GM21447 (cell line): ENCODE results near the gene PWWP2B.

Source experiments
- ATAC-seq: cut with Tn5 transposase; IDR thresholded peaks from one replicate; pipeline ENCODE4 v1.9.1; 2021; ENCODE audit not compliant: unreplicated experiment

The PWWP2B gene

DNA sequence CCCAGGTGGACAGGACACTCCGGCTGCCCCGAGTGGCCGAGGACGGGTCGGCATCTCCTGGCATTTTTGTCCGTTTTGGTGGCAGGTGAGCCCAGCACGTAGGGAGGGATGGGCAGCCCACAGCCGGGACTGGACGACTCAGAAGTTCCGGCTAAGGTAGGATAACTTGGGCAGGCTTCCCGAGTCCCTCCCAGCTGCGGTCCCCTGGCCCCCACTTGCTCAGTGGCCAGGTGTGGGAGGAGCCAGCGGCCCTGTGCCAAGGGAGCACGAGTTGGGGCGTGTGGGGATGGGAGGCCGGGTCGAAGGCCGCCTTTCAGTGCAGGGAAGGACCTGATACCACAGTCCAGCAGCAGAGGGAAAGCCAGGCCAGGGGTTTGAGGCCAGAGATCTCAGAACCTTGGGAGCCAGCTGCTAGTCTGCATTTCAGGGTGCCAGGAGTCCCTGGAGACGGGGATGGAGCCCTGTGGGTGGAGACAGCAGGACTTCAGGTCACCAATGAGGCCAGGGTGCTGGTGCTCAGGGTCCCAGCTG is 58.5 kb downstream of the PWWP2B start:
- no peak for ATAC-seq

DNA sequence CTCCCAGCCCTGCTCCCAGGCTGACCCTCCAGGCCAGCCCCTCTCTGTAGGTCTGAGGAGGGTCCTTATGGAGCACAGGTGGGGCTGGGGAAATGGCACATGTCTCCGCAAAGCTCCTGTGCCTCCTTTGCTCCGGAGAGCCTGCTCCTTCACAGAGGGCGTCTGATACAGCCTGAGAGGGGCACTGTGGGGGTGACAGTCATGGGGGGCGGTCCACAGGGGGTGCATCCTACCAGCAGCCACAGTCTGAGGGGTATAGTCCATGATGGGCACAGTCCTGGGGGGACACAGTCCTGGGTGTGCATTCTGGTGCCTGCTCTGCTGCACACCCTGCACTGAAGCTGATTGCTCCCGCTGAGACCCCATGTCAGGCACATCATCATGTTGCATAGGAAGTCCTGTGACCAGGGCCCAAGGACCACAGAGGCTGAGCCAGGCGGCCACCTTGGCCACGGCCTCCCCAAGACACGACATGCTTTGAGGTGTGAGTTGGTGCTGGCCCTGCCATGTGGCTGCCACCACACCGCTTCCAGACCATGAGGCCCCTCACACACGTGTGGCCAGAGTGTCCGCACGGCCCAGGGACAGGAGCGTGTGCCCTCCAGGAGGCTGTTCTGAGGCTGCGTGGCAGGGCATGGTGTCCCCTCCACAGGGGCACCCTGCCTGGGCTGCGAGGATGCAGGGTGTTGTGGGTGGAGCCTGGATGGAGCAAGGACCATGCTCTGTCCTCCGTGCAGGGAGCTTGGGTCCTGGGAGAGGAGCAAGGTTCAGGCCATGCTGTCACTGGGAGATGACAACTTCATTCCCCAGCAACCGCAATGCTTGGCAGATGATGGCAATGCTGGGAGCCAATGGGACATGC is 59.2 kb downstream of the PWWP2B start:
- ATAC-seq, result no peak

DNA sequence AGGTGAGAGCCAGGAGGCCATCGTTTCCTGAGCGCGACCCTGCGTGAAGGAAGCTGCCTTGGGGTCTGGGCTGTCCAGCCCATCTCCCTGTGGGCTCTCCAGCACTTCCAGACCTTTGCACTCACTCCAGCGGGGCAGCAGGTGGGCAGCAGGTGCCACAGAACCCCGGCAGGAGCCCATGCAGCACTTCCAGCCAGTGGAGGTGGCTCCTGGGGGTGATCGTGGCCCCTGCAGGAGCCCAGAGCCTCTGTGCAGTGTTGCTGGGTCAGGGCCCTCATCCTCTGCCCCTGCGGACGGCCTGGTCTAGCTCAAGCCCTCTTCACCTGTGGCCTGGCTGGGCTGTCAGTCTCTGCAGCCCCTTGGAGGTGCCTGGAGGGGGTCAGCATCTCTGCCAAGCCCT is 59.9 kb downstream of the PWWP2B start:
- ATAC-seq, result no peak

DNA sequence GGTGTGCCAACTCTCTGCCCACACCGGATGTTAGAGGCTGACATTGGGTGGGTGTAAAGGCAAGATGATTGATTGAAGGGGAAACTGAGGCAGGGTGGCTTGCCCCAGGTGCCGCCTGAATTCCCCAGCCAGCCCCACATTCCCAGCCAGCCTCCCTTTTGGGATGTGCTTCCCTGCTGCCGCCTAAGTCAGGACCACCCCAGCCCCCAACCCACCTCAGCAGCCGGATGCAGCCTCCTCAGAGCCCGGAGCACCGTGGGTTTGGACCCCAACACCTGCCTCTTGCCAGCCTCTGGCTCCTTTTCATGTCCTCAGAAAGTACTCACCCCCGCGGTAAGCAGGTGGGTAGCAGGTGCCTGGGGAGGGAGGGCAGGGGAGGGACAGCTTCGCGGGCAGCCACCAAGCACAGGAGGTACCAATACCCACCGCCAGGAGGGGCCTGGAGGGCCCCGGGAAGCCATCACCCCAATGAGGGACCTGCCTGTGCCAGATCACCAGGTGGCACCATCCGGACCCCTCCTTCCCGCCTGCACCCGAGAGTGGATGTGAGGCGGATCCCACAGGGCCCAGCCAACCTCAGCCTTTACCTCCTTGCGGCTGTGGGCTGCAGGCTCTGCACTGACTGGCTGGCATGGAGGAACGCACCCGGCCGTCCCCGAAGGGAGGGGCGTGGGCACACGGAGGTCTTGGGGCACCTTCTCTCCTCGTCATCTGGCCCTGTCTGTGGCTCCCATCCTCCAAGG is 60.5 kb downstream of the PWWP2B start:
- ATAC-seq, result no peak

DNA sequence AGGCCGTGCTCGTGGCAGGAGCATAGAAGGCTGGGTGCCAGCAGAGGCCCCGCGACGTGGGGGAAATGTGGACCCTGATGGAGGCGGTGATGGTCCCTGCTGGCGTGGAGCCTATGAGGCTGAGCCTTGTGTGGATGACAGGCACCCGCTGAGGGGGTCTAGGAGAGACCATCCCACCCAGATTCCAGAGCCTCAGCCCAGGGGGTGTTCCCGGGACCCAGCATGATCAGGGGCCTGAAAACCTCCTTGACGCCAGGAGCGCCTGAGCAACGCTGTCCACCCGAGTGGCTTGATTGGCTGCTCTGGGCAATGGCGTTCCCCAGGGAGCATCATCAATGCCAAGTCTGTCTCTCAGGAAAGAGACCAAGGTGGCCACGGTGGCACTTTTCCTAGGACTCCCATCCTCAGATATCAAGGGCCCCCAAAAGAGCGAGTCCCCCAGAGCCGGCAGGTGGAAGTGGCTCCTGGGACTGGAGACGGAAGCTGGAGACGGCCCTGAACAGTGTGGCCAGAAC is 61.1 kb downstream of the PWWP2B start:
- no peak for ATAC-seq

DNA sequence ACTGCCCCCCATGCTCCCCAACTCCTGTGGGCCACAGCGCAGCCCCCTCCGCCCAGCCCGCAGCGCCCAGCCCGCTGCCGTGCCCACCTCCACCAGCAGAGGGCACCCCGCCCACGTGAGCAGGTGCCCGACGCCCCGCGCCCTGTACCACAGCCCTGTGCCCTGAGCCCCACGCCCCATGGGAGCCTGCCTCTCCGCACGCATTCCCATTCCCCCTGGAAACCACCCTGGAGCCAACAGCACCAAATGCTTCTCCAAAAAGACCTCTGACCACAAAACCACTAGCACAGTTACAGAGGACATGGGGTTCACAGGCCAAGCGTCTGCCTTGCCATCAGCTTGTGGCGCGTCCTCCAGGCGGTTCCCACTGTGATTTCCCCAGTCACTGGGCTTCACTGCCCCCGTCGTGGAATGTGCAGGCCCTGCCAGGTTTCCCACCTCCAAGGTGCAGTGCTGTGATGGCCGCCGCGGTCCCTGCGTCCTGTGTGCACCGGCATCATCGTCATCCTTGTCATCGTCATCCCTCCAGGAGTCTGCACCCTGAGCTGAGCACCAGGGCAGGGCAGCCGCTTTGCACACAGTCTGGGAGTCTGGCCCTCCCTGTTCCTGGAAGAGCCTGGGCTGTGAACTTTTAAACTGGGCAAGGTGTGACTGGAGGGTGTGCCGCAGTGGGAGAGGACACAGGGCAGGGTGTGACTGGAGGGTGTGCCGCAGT is 61.7 kb downstream of the PWWP2B start:
- peak; percentile 49 for ATAC-seq

DNA sequence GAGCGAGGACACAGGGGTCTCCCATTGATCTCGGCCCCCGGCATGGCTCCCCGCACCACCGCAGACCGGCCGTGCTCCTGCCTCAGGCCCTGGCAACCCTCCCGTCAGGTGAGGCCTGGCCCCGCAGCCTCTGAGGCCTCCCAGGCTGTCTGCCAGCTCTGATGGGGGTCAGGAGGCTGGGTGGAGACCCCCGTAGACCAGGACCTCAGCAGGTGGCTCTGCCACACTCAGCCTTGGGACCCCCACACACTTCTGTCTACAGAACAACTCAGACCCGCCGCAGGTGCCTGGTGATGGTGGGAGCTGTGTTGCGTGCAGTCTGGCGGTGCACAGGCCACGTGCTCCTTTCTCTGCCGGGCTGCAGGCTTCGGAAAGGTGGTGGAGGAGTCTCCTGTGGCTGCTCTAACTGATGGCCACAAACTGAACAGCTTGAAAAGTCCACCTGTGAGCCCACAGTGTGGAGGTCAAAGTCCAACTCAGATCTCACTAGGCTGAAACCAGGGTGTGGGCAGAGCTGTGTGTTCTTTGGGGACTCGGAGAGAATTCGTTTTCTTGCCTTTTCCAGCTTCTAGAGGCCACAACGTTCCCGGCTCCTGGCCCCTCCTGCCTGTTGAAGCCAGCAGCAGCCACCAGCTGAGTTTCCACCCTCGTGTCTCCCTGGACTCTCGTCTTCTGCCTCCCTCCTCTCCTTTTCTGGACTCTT is 62.5 kb downstream of the PWWP2B start:
- no peak for ATAC-seq

DNA sequence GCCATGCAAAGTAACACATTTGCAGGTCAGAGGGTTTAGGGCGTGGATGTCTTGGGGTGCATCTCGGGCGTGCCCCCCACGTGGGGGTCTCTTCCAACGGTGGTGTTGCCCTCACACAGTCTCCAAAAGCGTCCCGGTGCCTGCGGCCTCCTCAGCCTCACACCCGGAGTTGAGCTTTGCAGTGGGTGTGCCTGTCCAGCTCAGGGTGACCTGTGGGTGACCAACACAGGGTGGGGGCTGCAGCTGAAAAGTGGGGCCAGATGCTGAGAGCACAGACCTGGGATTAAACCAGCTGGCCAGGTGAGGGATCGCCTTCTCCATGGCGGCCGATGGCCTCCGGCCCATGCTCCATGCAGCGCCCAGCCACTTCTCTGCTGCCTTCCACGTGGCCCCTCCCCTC is 63.1 kb downstream of the PWWP2B start:
- ATAC-seq, result no peak

DNA sequence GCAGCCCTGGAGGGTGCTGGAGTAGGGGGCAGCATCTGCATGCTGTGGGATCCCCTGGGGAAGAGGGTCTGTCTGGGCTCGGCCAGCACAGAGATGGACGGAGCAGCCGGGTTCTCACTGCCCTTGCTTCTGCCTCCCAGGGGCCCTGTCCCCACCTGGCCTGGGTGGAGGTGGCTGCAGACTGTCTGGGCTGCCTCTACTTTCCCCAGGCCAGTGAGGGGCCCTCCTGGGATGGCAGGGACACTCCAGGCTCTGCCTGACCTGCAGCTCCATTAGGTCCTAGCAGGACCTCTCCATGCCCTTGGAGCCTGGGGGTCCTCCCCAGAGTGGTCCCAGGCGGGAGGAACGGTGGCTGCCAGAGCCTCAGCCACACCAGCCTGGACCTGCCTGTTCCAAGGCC is 63.7 kb downstream of the PWWP2B start:
- ATAC-seq, result no peak

DNA sequence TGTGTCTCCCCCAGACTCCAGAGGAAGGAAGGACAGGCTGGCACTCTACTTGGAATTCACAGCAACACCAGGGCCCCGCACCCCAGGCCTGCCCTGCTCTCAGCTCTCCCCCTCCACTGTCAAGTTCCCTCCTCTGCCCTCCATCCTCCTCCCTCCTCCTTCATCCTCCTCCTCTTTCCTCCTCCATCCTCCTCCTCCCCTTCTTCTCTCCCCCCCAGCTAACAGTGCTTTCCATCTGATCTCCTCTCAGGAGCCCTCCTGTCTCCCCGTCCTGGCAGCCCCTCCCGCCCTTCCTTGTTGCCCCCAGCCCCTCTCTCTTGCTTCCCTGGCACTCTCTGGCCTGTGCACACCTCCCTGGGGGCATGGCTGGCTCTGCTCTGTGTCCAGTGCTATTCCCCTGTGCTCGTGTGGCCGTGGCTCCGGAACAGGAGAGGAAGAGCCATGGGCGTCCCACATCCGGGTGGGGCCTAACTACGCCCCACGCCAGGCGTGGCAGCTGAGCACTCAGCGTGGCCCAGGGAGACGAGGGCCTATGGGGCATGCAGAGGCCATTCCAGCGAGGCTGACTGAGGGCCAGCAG is 64.2 kb downstream of the PWWP2B start:
- ATAC-seq, result no peak

DNA sequence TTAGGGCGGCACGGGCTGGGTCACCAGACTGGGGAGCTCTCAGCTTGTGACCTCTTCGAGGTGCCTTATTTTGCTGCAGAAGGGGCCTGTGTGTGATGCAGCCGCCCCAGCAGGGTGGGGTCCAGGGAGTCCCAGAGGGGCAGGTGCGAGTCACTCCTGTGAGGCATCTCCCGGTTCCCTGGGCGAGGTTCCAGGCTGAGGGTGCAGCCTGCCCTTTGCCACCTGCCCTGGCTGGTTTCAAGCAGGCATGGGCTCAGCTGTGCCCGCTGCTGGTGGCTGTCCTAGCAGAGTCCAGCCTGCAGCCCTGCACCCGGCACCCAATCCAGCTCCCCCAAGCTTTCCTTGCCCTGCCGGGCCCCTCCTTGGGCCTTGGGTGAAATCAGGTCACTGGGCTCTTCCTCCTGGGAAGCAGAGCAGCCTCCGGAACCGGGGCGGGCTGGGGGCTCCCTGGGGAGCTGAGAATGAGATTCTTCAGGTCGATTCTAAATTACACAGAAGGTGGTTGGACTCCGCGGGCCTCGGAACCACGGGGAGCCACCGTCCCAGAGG is 64.8 kb downstream of the PWWP2B start:
- ATAC-seq, result no peak

DNA sequence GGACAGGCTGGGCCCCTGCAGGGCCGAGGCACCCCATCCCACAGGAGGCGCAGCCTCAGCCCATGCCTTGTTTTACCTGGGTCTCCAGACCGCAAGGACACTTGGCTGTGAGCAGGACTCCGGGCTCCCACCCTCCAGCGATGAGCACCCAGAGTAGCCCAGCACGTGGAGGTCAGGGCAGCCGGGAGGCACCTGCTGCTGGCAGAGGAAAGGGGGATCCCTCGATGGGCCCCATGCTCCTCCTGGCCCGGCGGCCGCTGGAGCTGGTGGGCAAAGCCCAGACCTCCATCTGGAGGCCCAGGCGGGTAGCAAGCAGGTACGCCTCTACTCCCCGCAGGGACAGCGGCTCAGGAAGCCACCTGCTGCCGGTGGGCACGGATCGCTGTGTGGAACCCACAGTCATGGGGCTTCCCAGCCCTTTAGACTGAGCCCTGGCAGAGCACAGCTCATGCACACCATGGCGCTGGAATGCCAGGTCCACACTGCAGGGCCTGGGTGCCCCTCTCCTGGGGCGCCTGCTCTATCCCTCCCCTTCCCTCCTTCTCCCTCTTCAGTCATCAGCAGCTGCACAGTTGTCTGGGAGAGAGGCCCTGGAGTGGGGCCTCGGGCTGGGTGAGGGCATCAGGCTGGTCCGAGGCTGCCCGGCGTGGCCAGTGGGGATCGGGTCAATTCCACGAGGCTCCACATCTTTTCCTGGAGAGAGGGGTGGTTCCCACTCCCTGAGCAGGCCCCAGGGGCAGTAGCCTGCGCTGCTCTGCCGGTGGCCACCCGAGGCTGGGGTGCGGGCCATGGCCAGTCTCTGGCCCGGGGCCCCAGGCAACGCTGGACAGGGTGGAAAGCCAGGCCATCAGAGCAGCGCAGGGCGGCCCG is 65.7 kb downstream of the PWWP2B start:
- ATAC-seq, result no peak

DNA sequence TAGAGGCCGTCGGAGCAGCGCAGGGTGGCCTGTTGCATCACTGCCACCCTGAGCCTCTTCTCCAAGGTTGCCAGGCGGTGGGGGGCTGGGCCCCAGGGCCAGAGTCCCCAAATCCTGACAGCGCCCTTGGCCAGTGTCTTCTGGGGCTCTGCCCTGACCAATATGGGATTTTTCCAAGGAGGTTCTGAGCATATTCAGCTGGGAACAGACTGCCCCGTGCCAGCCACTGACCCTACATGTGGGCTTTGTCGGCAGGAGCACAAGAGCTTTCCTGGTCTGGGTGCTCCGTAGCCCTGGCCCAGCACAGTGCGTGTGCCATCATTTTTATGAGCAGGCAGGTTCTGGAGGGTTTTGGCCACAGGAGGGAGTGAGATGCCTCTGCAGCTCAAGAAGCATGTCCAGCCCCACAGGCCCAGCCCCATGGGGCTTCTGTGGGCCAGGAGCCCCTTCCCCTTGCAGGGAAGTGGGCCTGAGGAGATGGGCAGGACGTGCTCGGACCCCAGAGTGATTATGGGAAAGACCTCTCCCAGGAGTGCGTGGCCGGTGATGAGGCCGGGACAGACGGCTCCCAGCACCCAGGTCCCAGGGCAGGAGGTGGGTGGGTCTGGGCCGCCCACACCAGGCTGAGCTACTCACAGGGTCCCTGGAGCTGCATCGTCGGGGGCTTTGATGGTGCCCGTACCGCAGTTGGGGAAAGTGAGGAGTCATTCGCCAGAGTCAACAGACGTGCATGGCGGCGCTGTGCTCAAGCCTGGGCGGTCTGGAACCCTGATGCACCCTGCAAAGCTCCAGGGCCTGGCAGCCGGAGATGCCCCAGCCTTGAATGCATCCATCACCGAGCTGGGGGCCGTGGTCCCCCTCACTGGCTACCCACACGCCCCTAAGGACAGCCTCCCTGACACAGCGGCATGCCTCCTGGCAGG is 66.6 kb downstream of the PWWP2B start:
- no peak for ATAC-seq

DNA sequence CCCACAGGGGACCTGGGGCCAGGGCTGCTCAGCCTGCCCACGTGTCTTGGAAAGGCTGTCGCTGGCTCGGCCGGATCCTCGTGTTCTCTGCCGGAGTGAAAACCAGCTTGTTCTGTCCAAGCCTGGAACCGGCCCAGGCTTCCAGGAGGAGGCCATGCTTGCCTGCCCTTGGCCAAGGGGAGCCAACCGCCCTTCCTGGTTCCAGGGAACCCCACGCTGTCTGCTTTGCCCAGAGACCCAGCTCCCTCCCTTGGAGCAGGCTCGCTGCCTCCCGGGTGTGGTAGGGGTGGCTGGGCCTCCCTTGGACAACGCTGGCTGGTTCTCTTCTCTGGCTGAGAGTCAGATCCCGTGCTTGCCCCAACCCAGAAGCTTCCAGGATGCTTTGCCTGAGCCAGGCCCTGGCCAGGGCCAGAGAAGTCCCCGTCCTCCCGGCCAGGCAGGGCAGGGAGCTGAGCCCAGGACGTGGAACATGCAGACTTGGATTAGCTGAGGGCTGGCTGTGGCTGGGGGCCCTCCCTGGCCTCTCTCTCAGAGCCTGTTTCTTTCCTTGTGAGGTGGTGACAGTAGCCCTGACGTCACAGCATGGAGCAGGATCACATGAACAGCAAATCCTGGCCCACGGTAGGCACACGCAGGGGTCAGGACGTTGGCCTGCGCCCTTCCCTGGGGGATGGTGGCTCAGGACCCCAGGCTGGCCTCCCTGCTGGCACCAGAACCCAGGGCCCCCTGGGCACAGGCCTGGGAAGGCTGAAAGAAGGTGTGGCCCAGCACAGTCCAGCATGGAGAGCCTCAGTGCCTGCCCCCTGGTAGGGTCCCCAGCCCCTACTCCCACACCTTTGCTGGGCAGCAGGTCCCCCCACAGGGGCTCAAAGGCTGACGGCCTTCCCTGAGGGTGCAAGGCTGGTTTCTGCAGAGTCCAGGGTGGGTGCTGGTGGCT is 67.5 kb downstream of the PWWP2B start:
- no peak for ATAC-seq

DNA sequence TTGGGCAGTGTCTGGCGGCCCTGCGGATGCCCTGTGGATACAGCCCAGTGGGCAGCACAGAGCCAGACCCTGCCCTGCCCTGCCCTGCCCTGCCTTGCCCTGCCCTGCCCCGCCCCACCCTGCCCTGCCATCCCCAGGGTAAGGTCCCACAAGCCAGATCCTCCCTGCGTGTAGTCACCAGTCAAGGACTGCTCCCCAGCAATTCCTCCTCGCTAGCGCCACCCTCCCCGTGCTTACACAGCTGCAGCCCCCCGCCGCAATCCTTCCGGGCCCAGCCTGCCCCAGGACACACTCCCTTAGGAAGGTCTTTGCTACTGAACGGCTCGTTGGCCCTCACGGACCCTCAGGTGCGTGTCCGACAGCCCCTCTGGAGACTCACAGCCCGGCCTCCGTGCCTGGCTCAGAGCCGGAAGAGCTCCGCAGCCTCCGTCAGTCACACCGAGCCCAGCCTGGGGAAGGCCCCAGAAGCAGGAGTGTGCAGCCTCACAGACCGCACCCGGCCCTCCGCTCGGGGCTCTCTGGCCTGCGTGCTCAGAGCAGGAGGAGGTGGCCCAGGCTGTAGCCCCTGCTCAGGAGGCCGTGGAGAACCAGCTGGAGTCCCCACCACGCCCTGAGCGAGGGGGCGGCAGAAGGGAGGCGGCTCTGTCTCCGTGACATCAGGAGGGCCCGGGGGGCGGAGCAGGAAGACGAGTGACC is 68.3 kb downstream of the PWWP2B start:
- no peak for ATAC-seq

DNA sequence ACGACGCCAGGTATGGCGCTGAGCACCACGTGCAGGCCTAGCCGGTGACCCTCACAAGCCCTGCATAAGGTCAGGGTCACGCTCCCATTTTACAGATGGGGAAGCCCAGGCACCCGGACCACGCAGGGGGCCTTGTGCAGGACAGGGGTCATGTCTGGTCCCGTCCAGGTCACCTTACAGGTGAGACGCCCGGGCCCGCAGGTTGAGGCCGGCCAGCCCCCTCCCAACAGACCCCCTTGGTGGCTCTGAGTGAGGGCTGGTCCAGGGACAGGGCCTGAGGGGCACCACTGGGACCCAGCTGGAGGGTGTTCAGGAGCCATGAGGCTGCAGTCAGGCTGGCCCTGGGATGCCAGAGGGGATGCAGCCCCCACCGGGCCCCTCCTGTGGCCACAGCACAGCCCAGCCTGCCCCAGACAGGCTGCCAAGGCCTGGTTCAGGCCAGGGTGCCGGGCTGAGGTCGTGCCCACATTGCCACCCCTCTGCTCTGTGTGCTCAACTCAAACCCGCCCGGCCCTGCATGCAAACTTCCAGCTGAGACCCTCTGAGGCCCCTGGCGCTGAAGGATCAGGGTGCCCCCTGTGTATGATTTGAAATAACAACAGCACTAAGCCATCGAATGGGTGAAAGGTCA is 69.0 kb downstream of the PWWP2B start:
- no peak for ATAC-seq
